Astrocyte (in vitro differentiated cells and primary cell): ENCODE measurements around the gene PRDM8. TPM values are rescaled to one million over a fixed set of nuclear protein-coding genes. Genes with fewer than 3 reads are reported as not detected.

Source experiments
- DNase-seq: peaks from one replicate; pipeline ENCODE4 v3.0.0-alpha.2; 2010; ENCODE audit warnings: low read depth
- FAIRE-seq: peaks from 2 replicates; lab custom pipeline; 2011; peaks lifted over from hg19 to GRCh38; lab: Jason Lieb, UNC
- H2AFZ ChIP-seq: 2 replicates; pipeline ENCODE4 v1.6.0; 2012; ENCODE audit warnings: low read depth, low read length, inconsistent platforms
- H3K27ac ChIP-seq: 2 replicates; pipeline ENCODE4 v1.5.1; 2011; ENCODE audit warnings: low read depth, low read length, inconsistent platforms
- H3K27me3 ChIP-seq: 2 replicates; pipeline ENCODE4 v1.6.0; 2011; ENCODE audit warnings: low read length, inconsistent platforms; ENCODE audit not compliant: insufficient read depth
- H3K36me3 ChIP-seq: 2 replicates; pipeline ENCODE4 v1.5.1; 2011; ENCODE audit warnings: low read length, inconsistent platforms; ENCODE audit not compliant: insufficient read depth
- H3K4me1 ChIP-seq: 2 replicates; pipeline ENCODE4 v1.5.1; 2011; ENCODE audit warnings: low read length, inconsistent platforms; ENCODE audit not compliant: insufficient read depth
- H3K4me2 ChIP-seq: 2 replicates; pipeline ENCODE4 v1.6.0; 2012; ENCODE audit warnings: low read length, inconsistent platforms
- H3K4me3 ChIP-seq: 2 replicates; pipeline ENCODE4 v1.5.1; 2011; ENCODE audit warnings: low read depth, mild to moderate bottlenecking, low read length, inconsistent platforms; ENCODE audit not compliant: insufficient read depth
- H3K79me2 ChIP-seq: 2 replicates; pipeline ENCODE4 v1.6.0; 2012; ENCODE audit warnings: mild to moderate bottlenecking, low read length, inconsistent platforms; ENCODE audit not compliant: insufficient read depth
- H3K9ac ChIP-seq: 2 replicates; pipeline ENCODE4 v1.6.0; 2012; ENCODE audit warnings: mild to moderate bottlenecking, low read length, inconsistent platforms
- H3K9me3 ChIP-seq: 2 replicates; pipeline ENCODE4 v1.5.1; 2012; ENCODE audit warnings: low read depth, mild to moderate bottlenecking, low read length, inconsistent platforms; ENCODE audit not compliant: insufficient read depth
- H4K20me1 ChIP-seq: 2 replicates; pipeline ENCODE4 v1.6.0; 2012; ENCODE audit warnings: low read length, inconsistent platforms; ENCODE audit not compliant: insufficient read depth
- H3K27ac Mint-ChIP-seq: one replicate; pipeline ENCODE4 v1.8.0; 2021; ENCODE audit warnings: mild to moderate bottlenecking, mixed read lengths; ENCODE audit not compliant: unreplicated experiment
- H3K27me3 Mint-ChIP-seq: one replicate; pipeline ENCODE4 v1.8.0; 2021; ENCODE audit warnings: low read depth, mixed read lengths; ENCODE audit not compliant: unreplicated experiment
- H3K36me3 Mint-ChIP-seq: one replicate; pipeline ENCODE4 v1.8.0; 2021; ENCODE audit warnings: low read depth, mixed read lengths; ENCODE audit not compliant: unreplicated experiment
- H3K4me1 Mint-ChIP-seq: one replicate; pipeline ENCODE4 v1.8.0; 2021; ENCODE audit warnings: low read depth, mixed read lengths; ENCODE audit not compliant: unreplicated experiment
- H3K4me3 Mint-ChIP-seq: one replicate; pipeline ENCODE4 v1.8.0; 2021; ENCODE audit warnings: mild to moderate bottlenecking, moderate library complexity, mixed read lengths; ENCODE audit not compliant: unreplicated experiment
- H3K9me3 Mint-ChIP-seq: one replicate; pipeline ENCODE4 v1.8.0; 2021; ENCODE audit warnings: mild to moderate bottlenecking, mixed read lengths; ENCODE audit not compliant: unreplicated experiment
- EZH2 ChIP-seq: IDR thresholded peaks from 2 replicates; pipeline ENCODE4 v1.6.1; 2012; ENCODE audit warnings: mild to moderate bottlenecking, low read length, inconsistent platforms; ENCODE audit not compliant: insufficient read depth
- total RNA-seq: library from RNA; stranded (reverse); gene quantifications from 2 replicates; pipeline ENCODE4 v1.2.1, GENCODE V29; 2021
- TF ChIP-seq, protein P1 (sequence below): IDR thresholded peaks from 2 replicates; pipeline ENCODE4 v1.5.1; 2011; ENCODE audit warnings: low read depth, mild to moderate bottlenecking, inconsistent platforms, low read length, moderate library complexity; ENCODE audit not compliant: insufficient read depth

PRDM8 gene
- total RNA-seq, 1 donor from 2014 or later, result 0.25 TPM

DNA sequence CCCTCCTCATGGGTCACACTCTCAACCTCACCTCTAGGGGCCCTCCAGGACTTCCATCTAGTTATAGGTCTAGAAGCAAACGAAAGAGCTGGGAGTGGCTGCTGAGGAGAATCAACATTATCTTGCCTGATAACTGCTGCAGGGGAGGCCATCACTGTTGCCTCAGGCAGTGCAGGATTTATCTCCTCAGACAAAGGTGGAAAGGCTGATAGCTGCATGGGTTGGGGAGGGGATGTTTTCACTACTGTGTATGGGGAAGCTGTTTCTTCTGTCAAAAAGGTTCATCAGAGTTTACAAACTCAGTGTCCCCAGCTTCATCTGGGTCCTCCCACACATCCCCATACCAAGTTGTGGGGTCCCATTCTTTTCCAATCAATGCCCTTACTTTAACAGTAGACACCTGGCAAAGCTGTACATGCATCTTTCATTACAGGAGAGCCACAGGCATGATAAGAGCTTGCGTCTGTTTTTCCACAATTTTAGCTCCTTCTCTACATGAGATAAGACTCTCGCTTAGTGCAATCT lies 17.6 kb upstream of the PRDM8 start:
- Histone ChIP-seq H3K36me3 (no peaks in the 10 kb centered on the region), H3K79me2 (no peaks in the 10 kb centered on the region), H3K27ac (no peak overlapping the region), H3K4me3 (no peak overlapping the region), H4K20me1 (no peaks in the 10 kb centered on the region), H3K4me1 (no peaks in the 10 kb centered on the region), H3K4me2 (no peak overlapping the region), H2AFZ (no peak overlapping the region), H3K9ac (no peak overlapping the region), H3K9me3 (no peaks in the 10 kb centered on the region), H3K27me3 (no peaks in the 10 kb centered on the region)
- FAIRE-seq (no peak), DNase-seq (no peak)
- Mint-ChIP-seq H3K9me3 (peaks cover 13% of the 10 kb centered on the region), H3K36me3 (no peaks in the 10 kb centered on the region), H3K4me1 (no peaks in the 10 kb centered on the region), H3K27me3 (peaks cover 23% of the 10 kb centered on the region), H3K4me3 (no peak overlapping the region), H3K27ac (no peak overlapping the region)
- TF ChIP-seq, protein P1, sequence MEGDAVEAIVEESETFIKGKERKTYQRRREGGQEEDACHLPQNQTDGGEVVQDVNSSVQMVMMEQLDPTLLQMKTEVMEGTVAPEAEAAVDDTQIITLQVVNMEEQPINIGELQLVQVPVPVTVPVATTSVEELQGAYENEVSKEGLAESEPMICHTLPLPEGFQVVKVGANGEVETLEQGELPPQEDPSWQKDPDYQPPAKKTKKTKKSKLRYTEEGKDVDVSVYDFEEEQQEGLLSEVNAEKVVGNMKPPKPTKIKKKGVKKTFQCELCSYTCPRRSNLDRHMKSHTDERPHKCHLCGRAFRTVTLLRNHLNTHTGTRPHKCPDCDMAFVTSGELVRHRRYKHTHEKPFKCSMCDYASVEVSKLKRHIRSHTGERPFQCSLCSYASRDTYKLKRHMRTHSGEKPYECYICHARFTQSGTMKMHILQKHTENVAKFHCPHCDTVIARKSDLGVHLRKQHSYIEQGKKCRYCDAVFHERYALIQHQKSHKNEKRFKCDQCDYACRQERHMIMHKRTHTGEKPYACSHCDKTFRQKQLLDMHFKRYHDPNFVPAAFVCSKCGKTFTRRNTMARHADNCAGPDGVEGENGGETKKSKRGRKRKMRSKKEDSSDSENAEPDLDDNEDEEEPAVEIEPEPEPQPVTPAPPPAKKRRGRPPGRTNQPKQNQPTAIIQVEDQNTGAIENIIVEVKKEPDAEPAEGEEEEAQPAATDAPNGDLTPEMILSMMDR, result no peak
- TF ChIP-seq EZH2, result no peak

GRCh38 chr4:80180743-80181142 lies 16.6 kb upstream of the PRDM8 start:
- Histone ChIP-seq H3K4me2 (no peak overlapping the region), H3K27ac (no peak overlapping the region), H3K9me3 (no peaks in the 10 kb centered on the region), H2AFZ (no peak overlapping the region), H3K4me3 (no peak overlapping the region), H4K20me1 (no peaks in the 10 kb centered on the region), H3K27me3 (peaks cover 8% of the 10 kb centered on the region), H3K9ac (no peak overlapping the region), H3K79me2 (no peaks in the 10 kb centered on the region), H3K36me3 (no peaks in the 10 kb centered on the region), H3K4me1 (peaks cover 9% of the 10 kb centered on the region)
- H3K27me3 Mint-ChIP-seq, result peaks cover 33% of the 10 kb centered on the region
- no peak overlapping the region for H3K4me3 Mint-ChIP-seq
- no peaks in the 10 kb centered on the region for H3K36me3 Mint-ChIP-seq
- no peak for FAIRE-seq
- H3K27ac Mint-ChIP-seq, result no peak overlapping the region
- TF ChIP-seq, protein P1, result no peak
- H3K4me1 Mint-ChIP-seq, result peaks cover 1% of the 10 kb centered on the region
- no peak for DNase-seq
- peaks cover 18% of the 10 kb centered on the region for H3K9me3 Mint-ChIP-seq

GRCh38 chr4:80182237-80182866 lies 15.0 kb upstream of the PRDM8 start:
- no peaks in the 10 kb centered on the region for H3K79me2 ChIP-seq
- DNase-seq (no peak), FAIRE-seq (no peak)
- no peaks in the 10 kb centered on the region for H4K20me1 ChIP-seq
- TF ChIP-seq, protein P1, result no peak
- TF ChIP-seq EZH2, result no peak
- H3K4me2 ChIP-seq, result peak overlapping the region; percentile 99
- Mint-ChIP-seq H3K27ac (no peak overlapping the region), H3K9me3 (peaks cover 18% of the 10 kb centered on the region), H3K4me3 (no peak overlapping the region), H3K27me3 (peaks cover 49% of the 10 kb centered on the region), H3K4me1 (peaks cover 1% of the 10 kb centered on the region), H3K36me3 (no peaks in the 10 kb centered on the region)
- H3K27me3 ChIP-seq, result peaks cover 24% of the 10 kb centered on the region
- no peak overlapping the region for H3K9ac ChIP-seq
- no peak overlapping the region for H3K4me3 ChIP-seq
- no peak overlapping the region for H3K27ac ChIP-seq
- H3K9me3 ChIP-seq, result no peaks in the 10 kb centered on the region
- peaks cover 9% of the 10 kb centered on the region for H3K4me1 ChIP-seq
- H3K36me3 ChIP-seq, result no peaks in the 10 kb centered on the region
- H2AFZ ChIP-seq, result no peak overlapping the region
